ENCODE data around the gene CNIH2.

DNA sequence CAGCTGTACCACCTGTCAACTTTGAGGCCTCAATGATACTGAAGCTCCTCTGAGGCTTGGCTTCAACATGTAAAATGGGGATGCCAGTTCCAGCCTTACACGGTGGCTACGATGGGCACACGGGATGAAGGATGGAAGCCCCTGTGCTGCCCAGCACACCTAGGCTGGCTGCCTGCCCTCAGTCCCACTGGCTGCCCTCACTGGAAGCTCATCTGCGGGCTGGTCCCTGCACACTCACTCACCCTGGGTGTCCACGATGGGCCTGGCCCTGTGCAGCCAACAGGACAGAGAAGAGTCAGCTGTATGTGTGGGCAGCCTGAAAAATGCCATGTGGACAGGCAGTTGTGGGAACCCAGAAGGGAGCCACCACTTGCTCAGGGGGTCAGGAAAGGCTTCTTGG, 8.7 kb downstream of the CNIH2 start:
- TF ChIP-seq, protein P1, sequence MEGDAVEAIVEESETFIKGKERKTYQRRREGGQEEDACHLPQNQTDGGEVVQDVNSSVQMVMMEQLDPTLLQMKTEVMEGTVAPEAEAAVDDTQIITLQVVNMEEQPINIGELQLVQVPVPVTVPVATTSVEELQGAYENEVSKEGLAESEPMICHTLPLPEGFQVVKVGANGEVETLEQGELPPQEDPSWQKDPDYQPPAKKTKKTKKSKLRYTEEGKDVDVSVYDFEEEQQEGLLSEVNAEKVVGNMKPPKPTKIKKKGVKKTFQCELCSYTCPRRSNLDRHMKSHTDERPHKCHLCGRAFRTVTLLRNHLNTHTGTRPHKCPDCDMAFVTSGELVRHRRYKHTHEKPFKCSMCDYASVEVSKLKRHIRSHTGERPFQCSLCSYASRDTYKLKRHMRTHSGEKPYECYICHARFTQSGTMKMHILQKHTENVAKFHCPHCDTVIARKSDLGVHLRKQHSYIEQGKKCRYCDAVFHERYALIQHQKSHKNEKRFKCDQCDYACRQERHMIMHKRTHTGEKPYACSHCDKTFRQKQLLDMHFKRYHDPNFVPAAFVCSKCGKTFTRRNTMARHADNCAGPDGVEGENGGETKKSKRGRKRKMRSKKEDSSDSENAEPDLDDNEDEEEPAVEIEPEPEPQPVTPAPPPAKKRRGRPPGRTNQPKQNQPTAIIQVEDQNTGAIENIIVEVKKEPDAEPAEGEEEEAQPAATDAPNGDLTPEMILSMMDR (IDR thresholded peaks at IDR 0.05) = no peak
- TF ChIP-seq EP300 (IDR thresholded peaks at IDR 0.05) (no peak), POLR2A (IDR thresholded peaks at IDR 0.05) (no peak)
